ENCODE results near the gene URB1.

The URB1 gene

GRCh38 chr21:32320726-32321125 is 72.1 kb downstream of the URB1 start:
- H3K4me1 ChIP-seq (ENCODE audit: insufficient read depth, low read length, severe bottlenecking): no peaks in the 10 kb centered on the region
- H3K27ac ChIP-seq (ENCODE audit: low read depth, low read length, poor library complexity, severe bottlenecking): no peak overlapping the region
- H3F3A ChIP-seq (ENCODE audit: insufficient read depth, low read length): no peaks in the 10 kb centered on the region
- H3K79me2 ChIP-seq (ENCODE audit: insufficient read depth, low read length): no peaks in the 10 kb centered on the region
- no peaks in the 10 kb centered on the region for H3K9me2 ChIP-seq (ENCODE audit: low read depth, low read length)
- H3K9ac ChIP-seq (ENCODE audit: low read length): no peak overlapping the region
- no peak overlapping the region for H3K4me2 ChIP-seq (ENCODE audit: low read length)
- TF ChIP-seq CTCF (IDR thresholded peaks at IDR 0.05; ENCODE audit: low read length) (no peak), EZH2 (IDR thresholded peaks at IDR 0.05; ENCODE audit: borderline replicate concordance, low read length) (no peak)
- H4K20me1 ChIP-seq (ENCODE audit: insufficient read depth, low read length): no peaks in the 10 kb centered on the region
- no peaks in the 10 kb centered on the region for H3K9me3 ChIP-seq (ENCODE audit: low read length)
- H3K27me3 ChIP-seq (ENCODE audit: insufficient read depth, low read length): no peaks in the 10 kb centered on the region
- H2AFZ ChIP-seq (ENCODE audit: low read length): no peak overlapping the region
- H3K36me3 ChIP-seq (ENCODE audit: insufficient read depth, low read length): peaks cover 100% of the 10 kb centered on the region
- no peak overlapping the region for H3K4me3 ChIP-seq (ENCODE audit: low read depth, low read length, poor library complexity, severe bottlenecking)

GRCh38 chr21:32320059-32320458 is 72.8 kb downstream of the URB1 start:
- H3K36me3 ChIP-seq (ENCODE audit: insufficient read depth, low read length): peaks cover 97% of the 10 kb centered on the region
- no peaks in the 10 kb centered on the region for H3K9me3 ChIP-seq (ENCODE audit: low read length)
- no peak overlapping the region for H3K27ac ChIP-seq (ENCODE audit: low read depth, low read length, poor library complexity, severe bottlenecking)

GRCh38 chr21:32319012-32319411 is 73.8 kb downstream of the URB1 start:
- no peak overlapping the region for H2AFZ ChIP-seq (ENCODE audit: low read length)
- no peak overlapping the region for H3K4me2 ChIP-seq (ENCODE audit: low read length)
- H3K79me2 ChIP-seq (ENCODE audit: insufficient read depth, low read length): no peaks in the 10 kb centered on the region
- H3F3A ChIP-seq (ENCODE audit: insufficient read depth, low read length): no peaks in the 10 kb centered on the region
- peaks cover 96% of the 10 kb centered on the region for H3K36me3 ChIP-seq (ENCODE audit: insufficient read depth, low read length)
- no peaks in the 10 kb centered on the region for H3K27me3 ChIP-seq (ENCODE audit: insufficient read depth, low read length)
- H3K27ac ChIP-seq (ENCODE audit: low read depth, low read length, poor library complexity, severe bottlenecking): no peak overlapping the region
- no peak overlapping the region for H3K4me3 ChIP-seq (ENCODE audit: low read depth, low read length, poor library complexity, severe bottlenecking)
- H3K9me2 ChIP-seq (ENCODE audit: low read depth, low read length): no peaks in the 10 kb centered on the region
- no peaks in the 10 kb centered on the region for H3K9me3 ChIP-seq (ENCODE audit: low read length)
- H3K4me1 ChIP-seq (ENCODE audit: insufficient read depth, low read length, severe bottlenecking): no peaks in the 10 kb centered on the region
- no peak overlapping the region for H3K9ac ChIP-seq (ENCODE audit: low read length)
- TF ChIP-seq EZH2 (IDR thresholded peaks at IDR 0.05; ENCODE audit: borderline replicate concordance, low read length) (no peak), CTCF (IDR thresholded peaks at IDR 0.05; ENCODE audit: low read length) (no peak)
- H4K20me1 ChIP-seq (ENCODE audit: insufficient read depth, low read length): no peaks in the 10 kb centered on the region

More at GRCh38 chr21:32320059-32320458, 72.8 kb downstream of the URB1 start:
- Histone ChIP-seq H3K27me3 (ENCODE audit: insufficient read depth, low read length) (no peaks in the 10 kb centered on the region), H3K4me1 (ENCODE audit: insufficient read depth, low read length, severe bottlenecking) (no peaks in the 10 kb centered on the region), H3K9ac (ENCODE audit: low read length) (no peak overlapping the region), H3K4me3 (ENCODE audit: low read depth, low read length, poor library complexity, severe bottlenecking) (no peak overlapping the region), H3K9me2 (ENCODE audit: low read depth, low read length) (no peaks in the 10 kb centered on the region), H2AFZ (ENCODE audit: low read length) (no peak overlapping the region), H4K20me1 (ENCODE audit: insufficient read depth, low read length) (no peaks in the 10 kb centered on the region), H3K4me2 (ENCODE audit: low read length) (no peak overlapping the region), H3K79me2 (ENCODE audit: insufficient read depth, low read length) (no peaks in the 10 kb centered on the region), H3F3A (ENCODE audit: insufficient read depth, low read length) (no peaks in the 10 kb centered on the region)
- no peak for TF ChIP-seq CTCF (IDR thresholded peaks at IDR 0.05; ENCODE audit: low read length)
- TF ChIP-seq EZH2 (IDR thresholded peaks at IDR 0.05; ENCODE audit: borderline replicate concordance, low read length): no peak
